GM10266 (cell line): Measurements from ENCODE around the gene C5orf22.

Source experiments
- DNase-seq: peaks from one replicate; pipeline ENCODE4 v3.0.0; 2012; ENCODE audit errors: extremely low spot score
- CTCF ChIP-seq: IDR thresholded peaks from 2 replicates; pipeline ENCODE4 v1.5.1; 2012; ENCODE audit warnings: mild to moderate bottlenecking, low read depth; ENCODE audit not compliant: control insufficient read depth, insufficient read depth; ENCODE audit errors: missing control alignments

The C5orf22 gene

GRCh38 chr5:31583129-31583528 lies 51.0 kb downstream of the C5orf22 start:
- no peak for TF ChIP-seq CTCF
- no peak for DNase-seq

- TF ChIP-seq CTCF = no peak
- DNase-seq = no peak
Measured at GRCh38 chr5:31585166-31585894, 53.2 kb downstream of the C5orf22 start.

GRCh38 chr5:31585895-31586270 lies 53.8 kb downstream of the C5orf22 start:
- no peak for DNase-seq
- no peak for TF ChIP-seq CTCF

- no peak for TF ChIP-seq CTCF
Measured at GRCh38 chr5:31587546-31587945, 55.4 kb downstream of the C5orf22 start.

GRCh38 chr5:31593665-31594064 lies 61.6 kb downstream of the C5orf22 start:
- TF ChIP-seq CTCF = no peak
- no peak for DNase-seq

More at GRCh38 chr5:31587546-31587945, 55.4 kb downstream of the C5orf22 start:
- no peak for DNase-seq

- TF ChIP-seq CTCF = no peak
- DNase-seq = no peak
Measured at GRCh38 chr5:31596354-31596753, 64.3 kb downstream of the C5orf22 start.
